RPMI7951 (cell line): ENCODE results near the gene ABLIM1. TPM values are rescaled to one million over a fixed set of nuclear protein-coding genes. Genes with fewer than 3 reads are reported as not detected.

Experiments
- DNase-seq: peaks from one replicate; pipeline ENCODE4 v3.0.0-alpha.2; 2012; ENCODE audit warnings: low read depth
- total RNA-seq: library from RNA; depleted of rRNA; stranded (reverse); fragments of >200 nt; shearing (Covaris generic); gene quantifications from 2 replicates; pipeline ENCODE4 v1.2.3, GENCODE V29; 2014

ABLIM1 gene
- total RNA-seq, 1 experiment from 2014 or later: 0.24 TPM

- no peak for DNase-seq
Measured at GRCh38 chr10:114518401-114519305, 139.4 kb downstream of the ABLIM1 start.

GRCh38 chr10:114517368-114518250 lies 140.5 kb downstream of the ABLIM1 start:
- no peak for DNase-seq

- no peak for DNase-seq
Measured at GRCh38 chr10:114516356-114516755, 141.7 kb downstream of the ABLIM1 start.

- no peak for DNase-seq
Measured at GRCh38 chr10:114515298-114515914, 142.7 kb downstream of the ABLIM1 start.

GRCh38 chr10:114513381-114513792 lies 144.7 kb downstream of the ABLIM1 start:
- no peak for DNase-seq

GRCh38 chr10:114511881-114512280 lies 146.2 kb downstream of the ABLIM1 start:
- no peak for DNase-seq

- DNase-seq: no peak
Measured at GRCh38 chr10:114508376-114508775, 149.7 kb downstream of the ABLIM1 start.

- DNase-seq: no peak
Measured at GRCh38 chr10:114507449-114507848, 150.6 kb downstream of the ABLIM1 start.

- no peak for DNase-seq
Measured at GRCh38 chr10:114506871-114507385, 151.1 kb downstream of the ABLIM1 start.

- DNase-seq: no peak
Measured at GRCh38 chr10:114504769-114505579, 153.1 kb downstream of the ABLIM1 start.

- no peak for DNase-seq
Measured at GRCh38 chr10:114502074-114502473, 156.0 kb downstream of the ABLIM1 start.

- no peak for DNase-seq
Measured at GRCh38 chr10:114501650-114502049, 156.4 kb downstream of the ABLIM1 start.

- DNase-seq: no peak
Measured at GRCh38 chr10:114500643-114501042, 157.4 kb downstream of the ABLIM1 start.

GRCh38 chr10:114499630-114500190 lies 158.4 kb downstream of the ABLIM1 start:
- no peak for DNase-seq

- DNase-seq: no peak
Measured at GRCh38 chr10:114499116-114499515, 159.0 kb downstream of the ABLIM1 start.

- DNase-seq: no peak
Measured at GRCh38 chr10:114498413-114499111, 159.5 kb downstream of the ABLIM1 start.

- DNase-seq: no peak
Measured at GRCh38 chr10:114495303-114495702, 162.8 kb downstream of the ABLIM1 start.

- DNase-seq: no peak
Measured at GRCh38 chr10:114492351-114493037, 165.6 kb downstream of the ABLIM1 start.

- peak; percentile 7 for DNase-seq
Measured at GRCh38 chr10:114491933-114492332, 166.1 kb downstream of the ABLIM1 start.
